Measurements from ENCODE around the gene IL34.

- no peak for TF ChIP-seq SMC3 (conservative IDR thresholded peaks at IDR 0.05; ENCODE audit: poor library complexity)
- TF ChIP-seq CTCF (IDR thresholded peaks at IDR 0.05; ENCODE audit: poor library complexity, severe bottlenecking): no peak
- TF ChIP-seq EZH2 (IDR thresholded peaks at IDR 0.05; ENCODE audit: borderline replicate concordance, insufficient read depth, low read length, poor library complexity, severe bottlenecking): no peak
- no peak for TF ChIP-seq RAD21 (conservative IDR thresholded peaks at IDR 0.05)
- no peak for TF ChIP-seq POLR2AphosphoS5 (IDR thresholded peaks at IDR 0.05)
- no peak for TF ChIP-seq REST (IDR thresholded peaks at IDR 0.05; ENCODE audit: borderline replicate concordance)
These were observed 23.8 kb downstream of the IL34 start for GRCh38 chr16:70670175-70670574.

Measured in neural cell (in vitro differentiated cells).